ENCODE measurements around the gene SCGB3A1. TPM values are rescaled to one million over a fixed set of nuclear protein-coding genes. Genes with fewer than 3 reads are reported as not detected.

Gene SCGB3A1
- total and polyA plus RNA-seq, 2 donors (not counting 1 experiment from before 2014, with no cell fraction given) = not detected

DNA sequence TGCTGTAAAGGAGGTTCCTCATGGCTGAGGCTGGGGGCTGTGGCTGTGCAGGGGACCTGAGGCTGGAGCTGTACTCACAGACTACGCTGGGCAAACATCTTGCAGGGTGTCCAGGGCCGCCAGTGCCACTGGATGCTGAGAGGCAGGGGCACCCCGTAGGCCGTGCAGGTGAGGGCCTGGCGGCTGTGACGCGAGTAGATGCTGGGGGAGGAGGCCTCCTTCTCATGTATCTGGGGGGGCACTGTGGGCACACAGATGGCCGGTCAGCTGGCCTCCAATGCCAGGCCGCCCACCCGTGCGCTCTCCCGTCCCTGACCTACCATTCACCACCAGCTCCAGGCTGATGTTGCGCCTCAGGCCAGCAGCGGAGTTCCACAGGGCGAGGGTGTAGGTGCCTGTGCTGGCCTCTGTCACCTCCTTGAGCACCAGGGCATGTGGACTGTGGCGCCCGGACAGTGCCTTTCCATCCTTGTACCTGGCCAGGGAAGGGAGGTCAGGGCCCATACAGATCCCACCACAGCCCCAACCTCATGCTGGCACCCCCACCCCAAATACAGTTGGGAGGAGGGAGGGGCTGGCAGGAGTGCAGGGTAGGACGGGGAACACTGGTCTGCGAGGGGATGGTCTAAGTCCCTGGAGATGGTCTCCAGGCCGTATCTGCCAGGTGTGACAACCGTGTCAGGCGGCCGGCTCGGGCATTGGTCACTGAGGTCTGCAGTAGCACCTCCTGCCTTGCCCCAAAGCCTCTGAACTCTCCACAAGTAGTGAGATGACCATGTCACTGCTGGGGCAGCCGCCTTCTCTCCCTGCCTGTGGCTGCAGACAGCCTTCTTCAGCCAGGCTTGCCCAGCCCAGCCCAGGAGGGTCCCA is 34.7 kb upstream of the SCGB3A1 start:
- H3K36me3 ChIP-seq (replicated peaks in 1 of 2; ENCODE audit: control extremely low read depth in 1 of 2, control insufficient read depth in 1 of 2, extremely low read depth in 1 of 2, insufficient read depth in 2 of 2, low read length in 1 of 2) = no peaks in the 10 kb centered on the region
- no peak overlapping the region for H3K27ac ChIP-seq (ENCODE audit: low read length in 2 of 2)
- WGBS (ENCODE audit: insufficient coverage) = 84% methylated on average over 22 of the region's 25 CpGs
- Mint-ChIP-seq H3K27me3 (no peaks in the 10 kb centered on the region), H3K4me1 (peaks cover 2% of the 10 kb centered on the region), H3K4me3 (no peak overlapping the region), H3K27ac (no peak overlapping the region), H3K9me3 (ENCODE audit: insufficient read depth) (no peaks in the 10 kb centered on the region)
- H2AFZ ChIP-seq (ENCODE audit: insufficient read depth, low read depth, low read length, poor library complexity, severe bottlenecking) = no peak overlapping the region
- no peak overlapping the region for H3K4me2 ChIP-seq (replicated peaks; ENCODE audit: low read depth, low read length, poor library complexity, severe bottlenecking)
- no peaks in the 10 kb centered on the region for H4K20me1 ChIP-seq (ENCODE audit: control insufficient read depth, insufficient read depth, low read length, poor library complexity, severe bottlenecking)
- no peaks in the 10 kb centered on the region for H3K27me3 ChIP-seq (replicated peaks in 1 of 4; ENCODE audit: control extremely low read depth in 1 of 4, control insufficient read depth in 3 of 4, insufficient read depth in 4 of 4, low read length in 3 of 4)
- H3K4me1 ChIP-seq (ENCODE audit: control insufficient read depth in 2 of 2, insufficient read depth in 2 of 2, low read length in 2 of 2) = no peaks in the 10 kb centered on the region
- no peaks in the 10 kb centered on the region for H3K79me2 ChIP-seq (ENCODE audit: control insufficient read depth, insufficient read depth, low read length)
- ChIA-PET POLR2A (no interaction called here), CTCF (no interaction called here)
- no peak overlapping the region for H3K9ac ChIP-seq (ENCODE audit: low read length)
- TF ChIP-seq EZH2 (IDR thresholded peaks at IDR 0.05; ENCODE audit: borderline replicate concordance, insufficient read depth, low read depth, low read length, poor library complexity, severe bottlenecking) = no peak
- TF ChIP-seq, protein P1, sequence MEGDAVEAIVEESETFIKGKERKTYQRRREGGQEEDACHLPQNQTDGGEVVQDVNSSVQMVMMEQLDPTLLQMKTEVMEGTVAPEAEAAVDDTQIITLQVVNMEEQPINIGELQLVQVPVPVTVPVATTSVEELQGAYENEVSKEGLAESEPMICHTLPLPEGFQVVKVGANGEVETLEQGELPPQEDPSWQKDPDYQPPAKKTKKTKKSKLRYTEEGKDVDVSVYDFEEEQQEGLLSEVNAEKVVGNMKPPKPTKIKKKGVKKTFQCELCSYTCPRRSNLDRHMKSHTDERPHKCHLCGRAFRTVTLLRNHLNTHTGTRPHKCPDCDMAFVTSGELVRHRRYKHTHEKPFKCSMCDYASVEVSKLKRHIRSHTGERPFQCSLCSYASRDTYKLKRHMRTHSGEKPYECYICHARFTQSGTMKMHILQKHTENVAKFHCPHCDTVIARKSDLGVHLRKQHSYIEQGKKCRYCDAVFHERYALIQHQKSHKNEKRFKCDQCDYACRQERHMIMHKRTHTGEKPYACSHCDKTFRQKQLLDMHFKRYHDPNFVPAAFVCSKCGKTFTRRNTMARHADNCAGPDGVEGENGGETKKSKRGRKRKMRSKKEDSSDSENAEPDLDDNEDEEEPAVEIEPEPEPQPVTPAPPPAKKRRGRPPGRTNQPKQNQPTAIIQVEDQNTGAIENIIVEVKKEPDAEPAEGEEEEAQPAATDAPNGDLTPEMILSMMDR (IDR thresholded peaks at IDR 0.05) = no peak
- no peak overlapping the region for H3K4me3 ChIP-seq (ENCODE audit: control extremely low read depth in 1 of 5, extremely low read depth in 1 of 5, insufficient read depth in 1 of 5, low read depth in 2 of 5, low read length in 4 of 5)
- no peak for ATAC-seq (ENCODE audit: low read depth)
- peaks cover 0 to 2% (median 0%) of the 10 kb centered on the region in 3 donors for H3K9me3 ChIP-seq (ENCODE audit: control extremely low read depth in 1 of 3, control insufficient read depth in 2 of 3, insufficient read depth in 1 of 3, low read length in 2 of 3)
- DNase-seq = no peak
- intact Hi-C loops (cut with micrococcal nuclease) = no loop called here

DNA sequence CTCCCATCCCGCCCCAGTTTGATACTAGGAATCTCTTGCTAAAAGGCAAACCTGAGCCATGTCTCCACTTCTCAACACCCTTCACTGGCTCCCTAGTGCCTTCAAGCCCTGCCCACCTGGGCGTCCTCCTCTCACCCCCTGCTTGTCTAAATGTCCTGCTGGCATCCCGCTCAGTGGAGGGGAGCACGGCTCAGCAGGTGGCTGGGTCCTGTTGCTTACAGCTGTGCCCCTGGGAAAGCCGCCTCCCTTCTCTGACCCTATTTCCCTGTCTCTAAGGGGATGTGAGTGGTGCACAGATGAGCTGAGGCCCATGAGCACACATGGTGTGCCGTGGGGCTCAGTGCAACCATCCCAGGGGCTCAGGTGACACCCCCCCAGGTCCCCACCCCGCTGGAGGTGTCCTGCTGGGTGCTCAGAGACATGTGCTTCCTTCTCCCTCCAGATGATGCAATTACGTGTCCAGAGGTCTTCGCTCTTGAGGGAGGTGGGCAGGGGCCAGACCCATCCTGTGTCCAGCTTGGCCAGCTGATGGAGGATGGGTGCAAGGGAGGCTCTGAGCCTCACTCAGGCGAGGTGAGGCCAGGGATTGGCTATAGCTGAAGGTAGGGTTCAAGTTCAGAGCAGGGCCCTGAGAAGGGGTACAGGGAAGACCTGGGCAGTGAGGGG is 34.0 kb upstream of the SCGB3A1 start:
- no peak overlapping the region for H3K27ac Mint-ChIP-seq
- Histone ChIP-seq H4K20me1 (ENCODE audit: control insufficient read depth, insufficient read depth, low read length, poor library complexity, severe bottlenecking) (no peaks in the 10 kb centered on the region), H3K27me3 (replicated peaks in 1 of 4; ENCODE audit: control extremely low read depth in 1 of 4, control insufficient read depth in 3 of 4, insufficient read depth in 4 of 4, low read length in 3 of 4) (no peaks in the 10 kb centered on the region), H3K79me2 (ENCODE audit: control insufficient read depth, insufficient read depth, low read length) (no peaks in the 10 kb centered on the region), H3K9ac (ENCODE audit: low read length) (no peak overlapping the region), H3K4me1 (ENCODE audit: control insufficient read depth in 2 of 2, insufficient read depth in 2 of 2, low read length in 2 of 2) (no peaks in the 10 kb centered on the region), H3K27ac (ENCODE audit: low read length in 2 of 2) (no peak overlapping the region), H3K36me3 (replicated peaks in 1 of 2; ENCODE audit: control extremely low read depth in 1 of 2, control insufficient read depth in 1 of 2, extremely low read depth in 1 of 2, insufficient read depth in 2 of 2, low read length in 1 of 2) (no peaks in the 10 kb centered on the region), H2AFZ (ENCODE audit: insufficient read depth, low read depth, low read length, poor library complexity, severe bottlenecking) (no peak overlapping the region), H3K9me3 (ENCODE audit: control extremely low read depth in 1 of 3, control insufficient read depth in 2 of 3, insufficient read depth in 1 of 3, low read length in 2 of 3) (peaks cover 0 to 2% (median 0%) of the 10 kb centered on the region in 3 donors), H3K4me2 (replicated peaks; ENCODE audit: low read depth, low read length, poor library complexity, severe bottlenecking) (no peak overlapping the region), H3K4me3 (ENCODE audit: control extremely low read depth in 1 of 5, extremely low read depth in 1 of 5, insufficient read depth in 1 of 5, low read depth in 2 of 5, low read length in 4 of 5) (no peak overlapping the region)
- ChIA-PET CTCF (no interaction called here), POLR2A (no interaction called here)
- intact Hi-C loops (cut with micrococcal nuclease) = no loop called here
- DNase-seq (no peak), ATAC-seq (ENCODE audit: low read depth) (no peak)
- TF ChIP-seq, protein P1 (IDR thresholded peaks at IDR 0.05) = no peak
- TF ChIP-seq EZH2 (IDR thresholded peaks at IDR 0.05; ENCODE audit: borderline replicate concordance, insufficient read depth, low read depth, low read length, poor library complexity, severe bottlenecking) = no peak
- peaks cover 2% of the 10 kb centered on the region for H3K4me1 Mint-ChIP-seq
- WGBS (ENCODE audit: insufficient coverage) = 71% methylated on average over 3 of the region's 10 CpGs
- H3K9me3 Mint-ChIP-seq (ENCODE audit: insufficient read depth) = no peaks in the 10 kb centered on the region
- no peaks in the 10 kb centered on the region for H3K27me3 Mint-ChIP-seq
- no peak overlapping the region for H3K4me3 Mint-ChIP-seq

Data from B cell (primary cell).